NCI-H524 (cell line): ENCODE results near the gene ABCA9.
"Not testable (repeated sequence)": the region's sequence is repeated elsewhere in the genome, so short reads cannot be mapped to it uniquely, and the experiment has no call there.

Experiments
- DNase-seq, 2 experiments: peaks; one replicate each; lab custom pipeline; 2025; lab: John Stamatoyannopoulos, UW

Gene ABCA9

GRCh38 chr17:68954146-68954896 lies 106.4 kb downstream of the ABCA9 start:
- DNase-seq: no peak

GRCh38 chr17:68953340-68953997 lies 107.3 kb downstream of the ABCA9 start:
- no peak for DNase-seq

DNA sequence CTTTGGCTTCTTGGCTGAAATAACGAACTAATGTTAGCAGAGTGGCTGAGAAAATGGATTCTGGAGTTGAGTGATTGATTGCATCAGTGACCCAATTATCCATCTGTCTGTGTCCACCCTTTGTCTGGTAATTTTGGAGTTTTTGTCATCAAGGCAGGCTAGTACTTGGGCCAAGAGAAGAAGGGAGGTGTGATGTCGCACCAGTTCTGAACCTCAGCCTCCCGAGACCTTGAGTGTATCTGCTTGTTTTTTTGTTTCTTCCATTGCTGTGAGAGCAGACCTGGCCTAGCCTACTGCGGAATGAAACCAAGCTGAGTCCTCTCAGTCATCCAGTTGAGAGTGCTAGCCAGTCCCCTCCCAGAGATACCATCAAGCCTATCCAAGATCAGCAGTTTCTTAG lies 110.0 kb downstream of the ABCA9 start:
- no peak for DNase-seq

DNA sequence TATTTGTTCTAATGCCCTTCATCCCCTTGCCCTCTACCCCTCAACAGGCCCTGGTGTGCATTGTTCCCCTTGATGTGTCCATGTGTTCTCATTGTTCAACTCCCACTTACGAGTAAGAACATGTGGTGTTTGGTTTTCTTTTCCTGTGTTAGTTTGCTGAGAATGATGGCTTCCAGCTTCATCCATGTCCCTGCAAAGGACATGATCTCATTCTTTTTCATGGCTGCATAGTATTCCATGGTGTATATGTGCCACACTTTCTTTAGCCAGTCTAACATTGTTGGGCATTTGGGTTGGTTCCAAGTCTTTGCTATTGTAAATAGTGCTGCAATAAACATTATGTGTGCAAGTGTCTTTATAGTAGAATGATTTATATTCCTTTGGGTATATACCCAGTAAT lies 112.9 kb downstream of the ABCA9 start:
- DNase-seq: not testable (repeated sequence)

DNA sequence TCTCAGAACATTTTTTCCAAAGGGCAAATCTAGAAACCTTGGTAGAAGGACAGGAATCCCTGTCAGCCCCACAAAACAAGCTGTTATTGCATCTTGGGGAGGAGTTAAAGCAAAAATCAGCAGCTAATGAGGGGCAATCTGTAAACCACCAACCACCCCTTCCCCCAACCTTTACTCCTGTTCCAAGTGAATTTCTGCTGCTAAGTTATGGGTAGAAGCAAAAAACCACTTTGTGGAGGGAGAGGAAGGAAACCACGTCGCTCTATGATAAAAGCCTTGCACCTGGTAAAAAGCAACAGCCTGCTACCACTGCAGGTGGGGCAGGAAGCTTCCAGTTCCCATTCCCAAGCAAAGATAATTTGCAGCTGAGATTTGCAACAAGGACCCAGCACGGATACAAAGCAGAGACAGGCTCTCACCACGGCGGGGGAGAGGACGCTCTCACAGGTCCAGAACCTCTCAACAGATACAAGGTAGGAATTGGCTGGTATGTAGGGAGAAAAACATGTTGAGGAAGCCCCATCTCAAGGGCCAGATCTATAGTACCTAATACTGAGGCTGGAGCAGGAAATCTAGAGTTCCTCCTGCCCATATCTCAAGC lies 116.2 kb downstream of the ABCA9 start:
- DNase-seq: no peak

GRCh38 chr17:68943812-68944182 lies 116.9 kb downstream of the ABCA9 start:
- DNase-seq: not testable (repeated sequence)

DNA sequence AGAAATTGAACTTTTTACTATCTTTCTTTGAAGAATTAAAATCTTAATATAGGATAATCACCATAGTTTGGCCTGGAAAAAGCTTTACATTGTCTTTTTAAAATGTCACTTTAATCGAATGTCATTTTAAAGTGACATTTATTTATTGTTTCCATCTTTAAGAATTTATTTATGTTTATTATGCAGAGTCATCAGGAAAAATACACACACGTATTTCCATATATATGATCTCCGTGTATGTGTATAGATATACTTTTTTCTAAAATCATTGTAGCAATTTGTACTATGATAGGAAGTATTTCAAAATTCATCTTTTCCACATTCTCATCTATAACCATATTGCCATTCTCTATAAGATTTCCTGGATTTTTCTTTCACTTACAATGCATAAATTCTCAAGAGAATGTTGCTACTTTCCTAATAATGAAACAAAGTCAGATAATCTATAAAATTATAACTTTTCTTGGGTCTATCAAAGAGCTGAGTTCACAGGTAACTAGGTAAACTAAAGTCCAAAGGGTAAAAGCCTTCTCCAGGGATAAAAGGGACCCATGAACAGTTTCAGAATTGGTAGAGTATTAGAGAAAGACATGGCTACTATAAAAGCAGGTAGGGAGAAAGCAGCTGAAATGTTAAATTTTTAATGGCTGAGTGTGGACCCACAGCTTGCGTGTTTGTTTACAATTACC lies 117.5 kb downstream of the ABCA9 start:
- DNase-seq: no peak

DNA sequence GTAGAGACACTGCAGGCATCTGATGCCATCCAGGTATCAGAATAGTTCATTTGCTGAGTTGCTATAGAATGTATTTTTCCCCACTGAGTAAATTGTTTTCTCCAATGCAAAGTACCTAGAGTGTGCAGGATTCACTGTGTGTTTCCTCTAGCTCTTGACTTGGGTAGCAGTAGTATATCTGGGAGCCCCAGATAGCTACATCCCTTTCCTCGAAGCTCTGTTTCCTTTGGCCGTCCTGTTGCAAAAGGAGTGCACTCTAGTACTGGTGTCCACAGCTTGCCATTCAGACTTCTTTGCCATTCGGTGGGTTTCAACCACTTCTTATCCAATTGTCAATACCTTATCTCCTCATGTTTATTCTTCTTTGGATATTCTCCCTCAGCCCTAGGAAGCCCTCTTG lies 118.3 kb downstream of the ABCA9 start:
- no peak for DNase-seq

GRCh38 chr17:68941761-68942160 lies 119.0 kb downstream of the ABCA9 start:
- no peak for DNase-seq

DNA sequence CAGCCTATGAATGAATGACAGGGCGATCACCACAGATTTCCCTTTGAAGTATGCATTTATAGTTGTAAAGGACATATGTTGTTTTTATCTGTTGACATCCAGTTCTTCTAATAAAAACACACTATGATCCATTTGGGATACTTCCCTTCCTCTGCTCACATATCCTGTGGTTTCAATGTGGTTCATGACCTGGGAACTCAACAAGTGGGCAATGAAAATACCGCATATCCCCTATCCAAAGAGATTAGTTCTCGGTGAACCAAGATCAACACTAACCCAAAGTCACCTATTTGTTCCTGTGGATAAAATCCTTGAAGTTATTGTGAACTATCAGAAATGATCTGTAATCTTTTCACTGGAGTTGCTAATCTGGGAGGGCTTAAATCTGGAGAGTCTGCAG lies 121.5 kb downstream of the ABCA9 start:
- DNase-seq: no peak

DNA sequence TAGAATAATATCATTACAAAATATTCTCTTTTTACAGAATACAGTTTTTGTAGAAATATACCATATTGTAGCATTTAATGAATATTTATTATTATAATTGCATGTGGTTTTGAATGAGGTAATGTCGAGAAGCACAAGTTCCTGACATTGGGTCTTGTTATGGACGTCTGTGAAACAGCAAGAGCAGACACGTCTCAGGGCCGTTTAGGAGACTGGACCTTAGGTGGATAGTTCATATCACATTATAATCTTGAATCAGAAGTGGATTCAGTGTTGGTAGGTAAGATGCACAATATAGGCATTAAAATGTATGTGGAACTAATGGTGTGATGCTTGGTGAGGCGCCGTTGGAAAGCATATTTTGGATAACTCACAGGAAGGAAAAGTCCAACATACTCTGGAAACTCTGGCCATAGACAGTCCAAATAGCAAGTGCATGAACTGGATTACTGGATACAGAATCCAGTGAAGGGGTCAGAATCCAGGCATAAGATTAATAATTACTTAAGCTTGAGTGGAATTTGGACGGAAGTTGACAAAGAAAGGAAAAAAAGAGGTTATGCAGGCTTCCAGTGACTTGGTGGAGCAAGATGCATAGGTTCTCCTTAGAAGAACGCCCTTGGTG lies 122.7 kb downstream of the ABCA9 start:
- no peak for DNase-seq

GRCh38 chr17:68927516-68927915 lies 133.2 kb downstream of the ABCA9 start:
- no peak for DNase-seq

DNA sequence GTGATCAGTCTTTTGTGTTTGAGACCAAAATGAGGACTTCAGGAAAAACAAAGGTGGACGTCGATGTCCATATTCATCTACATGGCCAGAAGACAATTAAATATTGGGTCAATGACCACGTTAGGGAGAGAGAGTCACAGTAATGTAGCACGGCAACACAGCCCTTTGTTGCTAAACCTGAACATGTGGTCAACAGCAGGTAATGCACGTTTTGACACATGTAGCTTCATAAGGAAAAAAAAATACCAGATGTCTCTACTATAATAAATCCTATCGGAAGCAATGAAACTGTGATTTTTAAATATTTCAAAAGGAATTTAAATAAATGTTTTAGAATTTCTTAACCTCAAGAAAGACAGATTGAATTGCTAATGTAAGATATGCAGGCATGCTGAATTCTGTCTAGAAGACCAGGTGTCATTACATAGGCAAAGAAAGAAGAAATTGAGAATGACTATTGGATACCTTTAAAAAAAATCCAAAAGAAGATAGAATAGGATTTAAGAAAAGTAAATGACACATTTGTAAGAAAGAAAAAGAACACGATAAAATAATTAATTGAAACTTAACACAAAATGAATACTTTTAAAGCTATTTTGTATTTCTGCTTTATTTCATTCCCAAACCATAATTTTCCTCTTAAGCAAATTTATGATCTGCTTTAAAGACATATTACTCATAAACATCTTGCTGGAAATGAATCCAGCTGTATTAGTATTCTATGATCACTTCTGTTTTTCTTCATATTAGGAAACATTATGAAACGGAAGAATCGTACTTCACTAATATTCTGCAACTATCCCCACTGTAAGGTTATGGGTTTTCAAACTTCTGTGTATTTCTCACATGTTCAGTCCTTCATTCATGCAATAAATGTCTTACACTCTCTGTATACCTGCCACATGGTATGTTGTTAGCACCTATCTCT lies 135.7 kb downstream of the ABCA9 start:
- peak in 1 of 2 experiments; percentile 23 for DNase-seq
